ENCODE results near the gene PER2.
"Not testable (repeated sequence)": the region's sequence is repeated elsewhere in the genome, so short reads cannot be mapped to it uniquely, and the experiment has no call there.

PER2 gene

DNA sequence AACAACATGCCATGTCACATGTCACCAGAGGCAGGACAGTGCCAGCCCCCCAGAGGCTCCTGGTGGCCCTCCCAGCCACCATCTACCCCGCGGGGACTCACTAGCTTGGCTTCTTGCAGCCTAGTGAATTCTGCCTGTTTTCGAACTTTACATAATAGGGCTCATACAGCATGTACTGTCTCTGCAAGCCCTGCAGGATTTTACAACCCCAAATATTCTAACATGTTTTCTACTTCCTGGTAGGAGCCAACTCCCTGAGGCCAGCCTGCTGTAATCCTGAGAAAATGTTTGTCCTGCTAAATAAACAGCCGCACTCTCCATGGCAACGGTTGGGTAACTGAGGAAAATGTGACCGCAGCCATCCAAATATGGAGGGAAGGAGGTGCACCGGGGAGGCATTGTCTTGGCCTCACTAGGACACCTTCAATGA is 2.7 kb downstream of the PER2 start:
- DNase-seq, result peak; percentile 85

DNA sequence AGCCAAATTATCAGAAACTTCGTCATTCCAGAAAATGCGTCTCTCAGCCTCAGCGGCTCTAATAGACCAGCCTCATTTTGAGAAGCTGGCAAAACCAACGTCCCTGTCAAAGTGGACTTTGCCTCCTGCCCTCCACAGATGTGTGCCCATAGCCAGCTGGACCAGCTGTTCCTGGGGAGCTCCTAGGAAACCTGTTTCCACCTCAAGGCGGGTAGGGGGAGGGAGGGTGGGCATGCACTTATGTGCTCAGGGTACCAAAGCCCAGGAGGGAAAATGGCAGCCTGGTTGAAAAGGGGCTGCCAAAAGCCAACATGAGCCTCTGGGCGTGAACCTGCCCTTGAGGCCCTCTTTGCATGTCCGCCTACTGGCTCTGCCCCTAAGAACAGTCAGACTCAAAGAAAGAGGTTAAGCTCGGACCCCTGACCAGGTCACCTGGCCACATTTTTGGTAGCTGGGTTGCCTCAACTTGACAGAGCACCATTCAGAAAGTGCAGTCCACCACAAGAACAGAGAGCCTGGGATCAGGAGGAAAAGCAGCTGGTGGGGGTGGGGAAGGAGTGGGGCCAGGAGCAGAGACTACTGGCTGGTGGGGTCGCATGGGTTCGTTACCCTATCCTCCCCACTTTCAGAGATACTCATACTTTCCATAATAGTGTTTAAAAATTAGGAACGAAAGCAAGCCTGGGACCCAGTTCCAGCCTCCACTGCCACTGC is 3.5 kb downstream of the PER2 start:
- peak; percentile 28 for DNase-seq

DNA sequence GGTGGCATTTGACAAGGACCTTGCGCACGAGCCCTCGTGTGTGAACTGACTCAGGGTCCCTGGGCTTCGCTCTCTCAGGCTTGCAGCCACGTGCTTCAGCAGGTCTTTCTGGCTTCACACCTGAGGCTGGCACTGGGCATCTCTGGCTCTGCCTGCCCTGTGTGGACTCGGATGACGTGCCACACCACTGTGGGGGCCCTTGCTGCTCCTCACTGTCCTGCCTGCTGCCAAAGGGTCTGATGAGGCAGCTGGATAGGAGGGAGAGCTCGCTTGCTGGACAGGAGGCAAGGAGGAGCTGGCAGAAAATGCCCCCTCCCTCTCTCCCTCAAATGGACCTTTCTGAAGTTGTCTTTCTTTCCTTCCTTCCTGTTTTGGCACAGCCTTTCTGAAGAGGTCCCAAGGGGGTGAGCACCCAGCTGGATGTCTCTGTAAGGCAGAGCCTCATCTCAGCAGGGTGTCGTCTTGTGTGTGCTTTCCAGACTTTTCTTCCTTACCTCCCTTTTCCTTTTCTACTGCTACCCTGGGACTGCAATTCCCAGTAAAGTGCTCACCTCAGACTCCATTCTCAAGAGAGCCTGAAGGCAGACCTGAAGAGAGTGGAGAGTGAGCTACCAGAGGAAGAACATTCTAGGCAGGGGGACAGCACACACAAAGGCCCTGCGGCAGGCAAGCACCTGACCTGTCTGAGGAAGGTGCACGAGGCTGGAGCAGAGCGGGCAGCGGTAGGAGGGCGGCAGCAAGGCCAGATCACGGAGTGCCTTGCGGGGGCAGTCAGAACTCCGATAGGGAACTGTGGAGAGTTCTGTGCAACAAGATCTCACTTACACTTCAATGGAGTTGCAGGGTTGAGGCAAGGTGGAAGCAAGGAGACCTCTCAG is 5.3 kb downstream of the PER2 start:
- DNase-seq, result peak; percentile 4

DNA sequence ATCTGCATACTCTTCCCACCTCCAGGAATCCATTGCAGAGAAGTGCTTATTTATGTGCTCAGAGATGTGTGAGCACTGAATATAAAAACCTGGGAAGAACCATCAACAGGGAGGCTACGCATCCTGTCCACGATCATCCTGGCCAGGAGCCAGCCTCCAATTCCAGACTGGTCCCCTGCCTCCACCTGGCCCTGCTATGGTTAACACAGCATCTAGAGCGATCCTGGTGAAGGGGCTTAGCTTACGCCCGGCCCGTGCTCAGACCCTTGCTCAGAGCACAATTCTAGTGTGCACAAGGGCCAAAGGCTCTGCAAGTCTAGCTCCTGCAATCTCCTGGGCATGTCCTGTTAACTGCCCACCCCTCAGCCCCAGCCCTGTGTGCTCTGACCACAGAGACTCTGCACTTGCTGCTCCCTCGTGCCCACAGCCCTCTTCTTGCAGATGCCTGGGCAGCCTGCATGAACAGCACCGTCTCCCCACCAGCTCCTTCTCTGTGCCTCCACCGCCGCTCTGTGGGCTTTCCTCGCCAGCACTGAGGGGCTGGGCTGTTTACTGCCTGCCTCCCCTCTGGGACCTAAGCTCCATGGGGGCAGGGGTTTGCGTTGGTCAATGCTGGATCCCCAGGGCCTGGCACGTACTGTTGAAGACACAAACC is 6.5 kb downstream of the PER2 start:
- peak; percentile 2 for DNase-seq

DNA sequence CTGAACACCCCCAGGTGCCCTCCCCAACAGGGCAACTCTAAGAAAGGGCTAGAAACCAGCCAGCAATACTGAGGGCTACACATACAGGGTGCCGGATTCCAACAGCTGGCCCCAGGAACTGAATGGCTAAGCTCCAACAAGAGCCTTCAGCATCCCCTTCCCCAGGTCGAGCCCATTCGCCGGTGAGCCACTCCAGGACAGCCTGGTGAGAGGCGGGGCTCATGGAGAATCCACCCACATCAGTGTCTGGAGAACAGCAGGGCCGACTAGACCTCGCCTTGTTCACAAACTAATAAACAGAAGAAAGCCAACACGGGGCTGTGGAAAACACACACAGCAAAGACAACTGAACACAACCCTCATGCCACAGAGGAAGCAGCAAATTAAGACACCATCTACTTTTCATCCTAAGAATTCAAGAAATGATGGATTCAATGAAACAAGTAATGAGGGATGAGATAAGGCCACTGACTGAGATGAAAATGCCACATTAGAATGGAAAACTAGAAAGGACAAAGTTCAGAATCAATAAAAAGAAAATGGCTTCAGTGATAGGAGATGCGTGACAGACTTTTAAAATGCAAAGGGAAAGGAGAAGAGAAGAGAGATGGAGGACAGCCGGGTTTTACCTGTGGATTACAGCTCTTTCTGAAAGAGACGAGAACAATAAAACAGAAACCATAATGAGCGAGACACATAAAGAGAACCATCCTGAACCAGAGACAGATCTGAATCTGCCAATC is 8.2 kb downstream of the PER2 start:
- DNase-seq, result no peak

- DNase-seq, result no peak
Observed at GRCh38 chr2:238279324-238279682, 9.1 kb downstream of the PER2 start.

DNA sequence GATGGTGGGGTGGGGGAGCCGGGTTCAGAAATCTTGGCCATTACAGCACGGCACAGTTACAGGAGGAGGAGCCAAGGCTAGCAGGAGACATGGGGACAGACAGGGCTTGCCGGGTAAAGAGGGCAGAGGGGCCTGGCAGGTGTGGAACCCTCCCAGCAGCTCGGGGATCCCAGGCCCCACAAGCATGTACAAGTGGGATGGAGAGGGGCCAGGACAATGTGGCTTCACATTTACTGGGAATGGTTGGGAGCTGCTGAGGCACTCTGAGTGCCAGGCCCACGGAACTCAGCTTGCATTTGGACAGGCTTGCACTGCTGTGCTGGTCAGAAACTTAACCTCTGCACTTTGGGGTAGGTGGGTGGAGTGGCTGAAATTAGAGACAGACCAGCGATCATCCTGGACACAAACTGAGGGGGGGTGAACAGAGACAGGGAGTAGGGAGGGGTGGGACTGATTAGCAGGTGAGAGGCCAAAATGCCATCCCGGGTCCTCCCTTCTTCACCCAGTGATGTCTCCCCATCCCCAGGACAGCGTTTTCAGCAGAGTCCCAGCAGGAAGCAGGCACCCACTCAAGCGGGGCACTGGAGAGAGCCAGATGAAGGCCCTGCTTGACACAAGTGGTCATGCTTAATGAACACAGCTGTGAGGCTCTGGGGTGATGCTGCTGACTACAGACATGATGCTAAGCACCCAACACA is 9.6 kb downstream of the PER2 start:
- no peak for DNase-seq

- DNase-seq, result peak; percentile 8
Observed at GRCh38 chr2:238277695-238278094, 10.7 kb downstream of the PER2 start.

DNA sequence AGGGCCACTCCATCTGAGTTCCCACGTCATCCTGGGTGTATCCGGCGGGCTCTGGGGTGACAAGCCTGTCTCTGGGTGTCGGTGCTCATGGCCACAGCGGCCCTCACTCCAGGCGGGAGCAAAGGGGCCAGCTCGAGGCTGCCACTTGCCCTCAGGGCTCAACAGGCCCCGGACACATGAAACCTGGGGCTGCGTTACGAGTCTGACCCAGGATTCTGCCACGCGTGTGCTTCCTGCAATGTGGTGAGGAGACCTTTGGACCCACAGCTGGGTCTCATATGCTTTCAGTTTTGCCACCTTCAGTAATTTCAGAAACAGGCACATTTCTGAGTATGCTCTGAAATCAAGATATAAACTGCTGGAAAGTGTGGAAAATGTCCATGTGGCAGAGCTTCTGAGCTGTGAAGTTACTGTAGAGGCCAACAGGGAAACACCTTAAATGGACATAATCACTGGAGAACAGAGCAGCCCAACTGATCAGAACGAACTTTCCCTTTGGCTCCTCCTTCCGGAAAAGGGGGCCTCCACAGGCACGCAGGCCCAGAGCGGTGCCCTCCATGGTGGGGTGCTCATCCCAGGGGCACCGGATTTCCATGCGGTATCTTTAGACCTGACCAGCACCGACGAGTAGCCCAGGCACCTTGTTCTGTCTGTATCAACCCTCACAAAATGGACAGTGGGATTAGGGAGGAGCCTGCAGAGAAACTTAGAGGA is 14.1 kb downstream of the PER2 start:
- DNase-seq, result no peak

- not testable (repeated sequence) for DNase-seq
Observed at GRCh38 chr2:238273433-238273832, 15.0 kb downstream of the PER2 start.

DNA sequence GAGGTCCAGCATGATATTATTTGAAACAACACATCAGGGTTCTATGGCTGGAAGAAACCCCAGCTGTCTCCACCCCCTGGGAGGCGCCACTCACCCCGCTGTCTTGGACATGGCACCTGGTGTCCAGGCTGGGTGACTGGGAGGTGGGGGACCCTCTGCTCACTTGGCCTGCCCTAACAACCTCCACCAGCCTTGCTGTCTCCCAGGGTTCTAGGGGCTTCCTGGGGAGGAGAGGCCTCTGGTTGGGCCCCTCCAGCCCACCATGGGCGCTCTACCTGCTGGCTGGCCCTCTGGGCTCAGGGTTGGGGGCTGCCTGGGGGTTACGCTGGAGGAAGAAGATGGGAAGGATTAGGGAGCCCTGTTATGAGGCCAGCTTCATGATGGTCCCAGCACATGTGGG is 16.3 kb downstream of the PER2 start:
- no peak for DNase-seq

DNA sequence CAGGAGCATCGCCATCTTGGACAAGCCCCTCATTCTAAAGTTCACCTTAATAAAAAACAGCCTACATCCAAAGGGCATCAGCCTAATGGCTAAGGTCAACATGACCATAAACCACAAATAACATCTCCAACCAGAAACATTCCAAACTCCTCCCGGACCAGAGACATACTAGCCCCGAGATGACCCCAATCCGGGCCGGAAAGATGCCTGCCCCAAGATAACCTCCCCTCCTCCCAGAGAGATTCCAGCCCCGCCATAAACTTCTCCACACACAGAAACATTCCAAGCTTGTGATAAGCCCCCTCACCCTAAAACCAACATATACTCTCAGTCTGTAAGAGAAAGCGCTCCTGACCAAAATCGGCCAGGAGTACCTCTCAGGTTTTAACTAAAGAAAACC is 16.7 kb downstream of the PER2 start:
- not testable (repeated sequence) for DNase-seq

DNA sequence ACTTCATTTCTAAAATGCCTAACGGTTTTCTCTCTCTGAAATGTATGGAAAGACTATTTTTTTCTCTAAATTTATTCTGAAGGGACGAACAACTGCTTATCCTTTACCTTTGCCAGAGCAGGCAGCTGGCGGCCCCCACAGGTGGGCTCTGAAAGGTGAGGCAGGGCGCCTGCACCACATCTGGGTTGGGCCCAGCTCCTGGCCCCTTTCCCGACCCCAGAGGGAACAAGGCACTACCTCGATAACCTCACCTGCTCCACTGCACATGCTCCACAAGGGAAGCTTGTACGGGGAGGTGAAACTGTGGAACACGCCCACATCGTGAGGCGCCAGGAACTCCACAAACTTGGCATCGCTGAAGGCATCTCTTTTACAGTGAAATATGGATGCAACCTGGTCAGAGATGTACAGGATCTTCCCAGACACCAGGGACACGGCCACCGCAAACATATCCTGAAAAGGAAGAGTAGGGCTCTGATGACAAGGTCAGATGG is 17.3 kb downstream of the PER2 start:
- DNase-seq, result no peak

- DNase-seq, result no peak
Observed at GRCh38 chr2:238270606-238271005, 17.8 kb downstream of the PER2 start.

- no peak for DNase-seq
Observed at GRCh38 chr2:238269741-238270140, 18.7 kb downstream of the PER2 start.

DNA sequence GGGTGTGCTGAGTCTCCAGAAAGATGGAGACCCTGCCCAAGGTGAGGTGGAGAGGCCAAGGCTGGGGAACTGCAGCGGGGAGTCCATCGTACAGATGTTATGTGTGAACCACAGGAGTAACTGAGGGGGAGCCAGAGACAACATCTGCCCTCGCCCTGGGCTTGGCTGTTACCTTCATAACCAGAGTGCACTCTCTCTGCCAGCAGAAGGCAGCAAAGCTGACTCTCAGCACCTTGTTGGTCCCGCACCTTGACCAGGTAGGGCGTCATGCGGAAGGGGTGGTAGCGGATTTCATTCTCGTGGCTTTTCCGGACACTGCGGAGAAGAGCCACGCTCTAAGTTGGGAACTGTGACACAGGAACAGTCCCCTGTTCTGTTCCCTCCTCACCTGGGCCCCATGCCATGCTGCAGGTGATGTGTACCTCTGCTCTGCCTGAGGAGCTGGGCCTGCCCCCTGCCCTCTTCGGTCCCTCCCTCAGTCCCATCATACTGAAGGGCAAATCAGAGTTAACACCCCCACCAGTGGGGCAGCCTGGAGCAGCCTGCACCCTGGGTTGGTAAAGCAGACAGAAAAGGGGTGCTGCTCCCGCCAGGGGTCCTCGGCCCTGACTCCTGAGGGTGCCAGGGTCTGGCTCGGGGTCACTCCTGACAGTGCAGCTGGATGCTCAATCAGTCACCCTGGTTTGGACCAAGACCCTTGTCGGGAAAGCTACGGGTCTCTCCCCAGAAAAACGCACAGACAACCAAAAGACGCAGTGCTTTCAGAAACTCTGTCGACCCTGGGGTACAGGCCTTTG is 20.3 kb downstream of the PER2 start:
- no peak for DNase-seq

DNA sequence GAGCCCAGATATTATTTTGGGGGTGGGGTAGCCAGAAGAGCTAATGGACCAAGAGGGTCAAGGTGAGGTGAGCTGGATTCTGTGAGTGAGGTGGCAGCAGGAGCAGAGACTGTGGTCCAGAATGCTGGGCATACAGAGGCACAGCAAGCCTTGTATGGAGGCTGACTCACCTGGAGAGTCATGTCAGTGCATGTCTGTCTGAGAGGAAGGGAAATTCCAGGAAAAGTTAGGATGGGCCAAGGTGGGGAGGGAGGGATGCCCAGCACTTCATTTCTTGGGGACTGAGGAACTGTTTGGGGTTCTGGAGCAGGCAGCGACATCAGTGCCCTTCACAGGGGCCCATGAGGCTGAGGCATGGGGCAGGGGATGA is 21.1 kb downstream of the PER2 start:
- DNase-seq, result no peak

- DNase-seq, result no peak
Observed at GRCh38 chr2:238265605-238266004, 22.8 kb downstream of the PER2 start.

GRCh38 chr2:238264072-238264460 is 24.3 kb downstream of the PER2 start:
- no peak for DNase-seq

GRCh38 chr2:238263204-238264071 is 25.0 kb downstream of the PER2 start:
- DNase-seq, result peak; percentile 63

Data from NCI-H69 (cell line).